ENCODE data around the gene RFX6. TPM values are rescaled to one million over a fixed set of nuclear protein-coding genes. Genes with fewer than 3 reads are reported as not detected.

RFX6 gene
- total RNA-seq, 1 donor from 2014 or later: not detected

DNA sequence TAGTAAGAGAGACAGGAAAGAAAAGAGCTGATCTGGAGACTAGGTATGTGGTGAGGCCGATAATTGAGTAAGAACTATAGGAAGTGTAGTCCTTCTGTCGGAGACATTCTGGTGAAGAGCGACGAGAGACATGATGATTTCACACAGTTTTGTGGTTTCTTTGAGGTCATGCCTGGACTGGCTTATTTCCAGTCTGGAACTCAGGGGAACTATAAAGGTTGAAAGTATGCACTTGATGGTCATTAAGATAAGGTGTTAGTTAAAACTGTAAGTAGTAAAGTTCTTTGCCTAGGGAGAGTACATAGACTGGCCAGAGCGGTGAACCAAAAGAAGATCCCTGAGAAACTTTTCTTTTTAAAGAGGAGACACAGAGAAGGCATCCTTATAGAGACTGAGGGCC is 68.8 kb downstream of the RFX6 start:
- Mint-ChIP-seq H3K4me3 (ENCODE audit: unreplicated experiment) (no peak overlapping the region), H3K9me3 (ENCODE audit: unreplicated experiment) (no peaks in the 10 kb centered on the region), H3K27ac (ENCODE audit: unreplicated experiment) (peak overlapping the region; percentile 63), H3K36me3 (ENCODE audit: low read depth, unreplicated experiment) (no peaks in the 10 kb centered on the region), H3K4me1 (ENCODE audit: low read depth, unreplicated experiment) (peaks cover 39% of the 10 kb centered on the region), H3K27me3 (ENCODE audit: low read depth, unreplicated experiment) (no peaks in the 10 kb centered on the region)
- no peak for TF ChIP-seq EZH2 (IDR thresholded peaks at IDR 0.05; ENCODE audit: insufficient read depth, low read length)
- TF ChIP-seq, protein P1, sequence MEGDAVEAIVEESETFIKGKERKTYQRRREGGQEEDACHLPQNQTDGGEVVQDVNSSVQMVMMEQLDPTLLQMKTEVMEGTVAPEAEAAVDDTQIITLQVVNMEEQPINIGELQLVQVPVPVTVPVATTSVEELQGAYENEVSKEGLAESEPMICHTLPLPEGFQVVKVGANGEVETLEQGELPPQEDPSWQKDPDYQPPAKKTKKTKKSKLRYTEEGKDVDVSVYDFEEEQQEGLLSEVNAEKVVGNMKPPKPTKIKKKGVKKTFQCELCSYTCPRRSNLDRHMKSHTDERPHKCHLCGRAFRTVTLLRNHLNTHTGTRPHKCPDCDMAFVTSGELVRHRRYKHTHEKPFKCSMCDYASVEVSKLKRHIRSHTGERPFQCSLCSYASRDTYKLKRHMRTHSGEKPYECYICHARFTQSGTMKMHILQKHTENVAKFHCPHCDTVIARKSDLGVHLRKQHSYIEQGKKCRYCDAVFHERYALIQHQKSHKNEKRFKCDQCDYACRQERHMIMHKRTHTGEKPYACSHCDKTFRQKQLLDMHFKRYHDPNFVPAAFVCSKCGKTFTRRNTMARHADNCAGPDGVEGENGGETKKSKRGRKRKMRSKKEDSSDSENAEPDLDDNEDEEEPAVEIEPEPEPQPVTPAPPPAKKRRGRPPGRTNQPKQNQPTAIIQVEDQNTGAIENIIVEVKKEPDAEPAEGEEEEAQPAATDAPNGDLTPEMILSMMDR (IDR thresholded peaks at IDR 0.05; ENCODE audit: insufficient read depth, low read depth, low read length): no peak
- Histone ChIP-seq H3K27me3 (ENCODE audit: insufficient read depth, low read length) (no peaks in the 10 kb centered on the region), H3K4me1 (ENCODE audit: insufficient read depth, low read length) (no peaks in the 10 kb centered on the region), H3K4me2 (ENCODE audit: low read length) (no peak overlapping the region), H2AFZ (ENCODE audit: low read depth, low read length) (no peak overlapping the region), H3K4me3 (ENCODE audit: insufficient read depth, low read depth, low read length) (no peak overlapping the region), H3K9ac (ENCODE audit: low read length) (no peak overlapping the region), H3K27ac (ENCODE audit: low read depth, low read length) (no peak overlapping the region), H3K9me3 (ENCODE audit: insufficient read depth, low read depth, low read length) (no peaks in the 10 kb centered on the region), H3K36me3 (ENCODE audit: insufficient read depth, low read length) (no peaks in the 10 kb centered on the region), H4K20me1 (ENCODE audit: insufficient read depth, low read length) (no peaks in the 10 kb centered on the region), H3K79me2 (ENCODE audit: insufficient read depth, low read length) (no peaks in the 10 kb centered on the region)
- DNase-seq (ENCODE audit: low read depth) (peak; percentile 0), FAIRE-seq (no peak)

DNA sequence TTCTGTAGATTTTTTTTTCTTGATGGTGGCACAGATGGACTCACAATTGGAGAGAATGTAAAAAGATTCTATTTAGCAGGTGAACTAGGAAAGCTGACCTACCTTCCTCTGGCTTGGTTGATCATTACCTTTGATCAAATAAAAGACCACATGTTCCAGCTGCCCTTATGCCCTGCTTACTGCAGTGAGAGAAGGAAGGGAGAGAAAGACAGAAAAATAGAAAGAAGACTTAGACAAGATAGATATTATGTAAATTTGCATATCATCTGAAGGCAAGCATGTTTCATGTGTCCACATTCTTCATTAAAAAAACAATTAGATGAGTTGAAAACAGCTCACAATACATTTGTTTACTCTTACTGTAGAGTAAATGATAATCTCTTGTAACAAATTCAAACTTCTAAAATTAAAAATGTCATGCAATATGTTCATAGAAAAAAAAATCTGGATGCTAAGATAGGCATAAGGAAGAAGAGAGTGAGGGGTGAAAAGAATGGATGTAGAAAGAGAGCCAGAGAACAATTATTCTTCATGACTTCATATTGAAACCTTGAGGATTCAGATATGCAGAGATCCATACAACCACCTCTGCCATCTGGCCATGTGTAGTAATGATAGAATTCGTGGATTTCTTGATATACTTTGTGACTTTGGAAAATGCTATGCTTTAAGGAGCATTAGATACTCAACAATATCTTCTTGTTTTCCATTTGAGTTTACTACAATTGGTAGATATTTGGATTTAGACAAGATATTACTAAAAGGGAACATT is 71.7 kb downstream of the RFX6 start:
- Histone ChIP-seq H3K79me2 (ENCODE audit: insufficient read depth, low read length) (no peaks in the 10 kb centered on the region), H3K4me1 (ENCODE audit: insufficient read depth, low read length) (no peaks in the 10 kb centered on the region), H2AFZ (ENCODE audit: low read depth, low read length) (no peak overlapping the region), H3K4me2 (ENCODE audit: low read length) (no peak overlapping the region), H4K20me1 (ENCODE audit: insufficient read depth, low read length) (no peaks in the 10 kb centered on the region), H3K27me3 (ENCODE audit: insufficient read depth, low read length) (no peaks in the 10 kb centered on the region), H3K27ac (ENCODE audit: low read depth, low read length) (no peak overlapping the region), H3K4me3 (ENCODE audit: insufficient read depth, low read depth, low read length) (no peak overlapping the region), H3K9me3 (ENCODE audit: insufficient read depth, low read depth, low read length) (no peaks in the 10 kb centered on the region), H3K9ac (ENCODE audit: low read length) (no peak overlapping the region), H3K36me3 (ENCODE audit: insufficient read depth, low read length) (no peaks in the 10 kb centered on the region)
- DNase-seq (ENCODE audit: low read depth): no peak
- Mint-ChIP-seq H3K36me3 (ENCODE audit: low read depth, unreplicated experiment) (no peaks in the 10 kb centered on the region), H3K4me3 (ENCODE audit: unreplicated experiment) (no peak overlapping the region), H3K27ac (ENCODE audit: unreplicated experiment) (peak overlapping the region; percentile 21), H3K27me3 (ENCODE audit: low read depth, unreplicated experiment) (no peaks in the 10 kb centered on the region), H3K9me3 (ENCODE audit: unreplicated experiment) (no peaks in the 10 kb centered on the region), H3K4me1 (ENCODE audit: low read depth, unreplicated experiment) (peaks cover 43% of the 10 kb centered on the region)
- no peak for TF ChIP-seq EZH2 (IDR thresholded peaks at IDR 0.05; ENCODE audit: insufficient read depth, low read length)
- TF ChIP-seq, protein P1 (IDR thresholded peaks at IDR 0.05; ENCODE audit: insufficient read depth, low read depth, low read length): no peak
- no peak for FAIRE-seq

DNA sequence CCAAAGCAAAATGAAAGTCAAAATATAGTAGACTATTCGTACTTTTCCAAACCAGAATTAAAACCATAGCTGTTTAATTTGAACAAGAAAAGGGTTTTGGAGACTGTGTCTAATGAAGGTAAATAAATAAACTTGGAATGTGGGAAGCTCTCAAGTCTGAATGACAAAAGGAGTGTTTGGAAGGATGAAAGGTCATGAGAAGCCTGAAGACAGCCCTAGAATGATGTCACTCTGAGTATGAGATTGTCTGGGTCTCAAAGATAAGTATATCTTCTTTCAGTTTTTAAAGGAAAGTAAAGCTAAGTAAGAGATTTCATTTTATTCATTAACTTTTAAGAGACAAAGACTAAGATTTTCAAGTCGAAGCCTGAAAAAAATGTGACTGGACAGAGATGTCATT is 72.9 kb downstream of the RFX6 start:
- Histone ChIP-seq H3K9me3 (ENCODE audit: insufficient read depth, low read depth, low read length) (no peaks in the 10 kb centered on the region), H3K9ac (ENCODE audit: low read length) (no peak overlapping the region), H2AFZ (ENCODE audit: low read depth, low read length) (no peak overlapping the region), H3K4me2 (ENCODE audit: low read length) (no peak overlapping the region), H3K27ac (ENCODE audit: low read depth, low read length) (no peak overlapping the region), H3K36me3 (ENCODE audit: insufficient read depth, low read length) (no peaks in the 10 kb centered on the region), H3K4me3 (ENCODE audit: insufficient read depth, low read depth, low read length) (no peak overlapping the region), H4K20me1 (ENCODE audit: insufficient read depth, low read length) (no peaks in the 10 kb centered on the region), H3K27me3 (ENCODE audit: insufficient read depth, low read length) (no peaks in the 10 kb centered on the region), H3K79me2 (ENCODE audit: insufficient read depth, low read length) (no peaks in the 10 kb centered on the region), H3K4me1 (ENCODE audit: insufficient read depth, low read length) (no peaks in the 10 kb centered on the region)
- DNase-seq (ENCODE audit: low read depth) (no peak), FAIRE-seq (no peak)
- Mint-ChIP-seq H3K9me3 (ENCODE audit: unreplicated experiment) (no peaks in the 10 kb centered on the region), H3K27ac (ENCODE audit: unreplicated experiment) (peak overlapping the region; percentile 55), H3K4me3 (ENCODE audit: unreplicated experiment) (no peak overlapping the region), H3K27me3 (ENCODE audit: low read depth, unreplicated experiment) (no peaks in the 10 kb centered on the region), H3K36me3 (ENCODE audit: low read depth, unreplicated experiment) (no peaks in the 10 kb centered on the region), H3K4me1 (ENCODE audit: low read depth, unreplicated experiment) (peaks cover 43% of the 10 kb centered on the region)
- TF ChIP-seq EZH2 (IDR thresholded peaks at IDR 0.05; ENCODE audit: insufficient read depth, low read length): no peak
- TF ChIP-seq, protein P1 (IDR thresholded peaks at IDR 0.05; ENCODE audit: insufficient read depth, low read depth, low read length): no peak
